ENCODE data around the gene SPINT2. TPM values are rescaled to one million over a fixed set of nuclear protein-coding genes. Genes with fewer than 3 reads are reported as not detected.
A peak's percentile ranks its signal among the peaks of the same experiment; 100 is the strongest.
"Not testable (repeated sequence)": the region's sequence is repeated elsewhere in the genome, so short reads cannot be mapped to it uniquely, and the experiment has no call there.

The SPINT2 gene
- polyA plus RNA-seq, 3 donors, result 289 to 347 (median 320) TPM

DNA sequence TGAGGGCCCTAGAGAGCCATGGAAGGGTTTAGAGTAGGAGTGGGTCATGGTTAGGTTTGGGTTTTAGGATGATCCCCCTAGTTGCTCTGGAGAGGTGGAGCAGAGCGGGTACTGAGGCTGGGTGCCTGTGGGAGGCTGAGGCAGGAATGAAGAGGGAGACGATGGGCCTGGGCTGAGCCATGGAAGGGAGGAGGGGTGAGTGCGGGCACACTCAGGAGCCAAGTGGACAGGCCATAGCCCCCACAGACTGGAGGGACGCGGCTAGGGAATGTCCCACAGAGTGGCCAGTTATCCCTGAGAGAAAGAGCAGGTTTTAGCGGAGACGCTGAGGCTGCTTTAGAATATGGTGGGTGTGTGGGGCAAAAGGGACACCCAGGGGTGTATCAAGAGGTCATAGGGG, 65.3 kb downstream of the SPINT2 start:
- no peak for DNase-seq (ENCODE audit: extremely low read depth in 1 of 11, low read depth in 9 of 11, low spot score in 4 of 11)

DNA sequence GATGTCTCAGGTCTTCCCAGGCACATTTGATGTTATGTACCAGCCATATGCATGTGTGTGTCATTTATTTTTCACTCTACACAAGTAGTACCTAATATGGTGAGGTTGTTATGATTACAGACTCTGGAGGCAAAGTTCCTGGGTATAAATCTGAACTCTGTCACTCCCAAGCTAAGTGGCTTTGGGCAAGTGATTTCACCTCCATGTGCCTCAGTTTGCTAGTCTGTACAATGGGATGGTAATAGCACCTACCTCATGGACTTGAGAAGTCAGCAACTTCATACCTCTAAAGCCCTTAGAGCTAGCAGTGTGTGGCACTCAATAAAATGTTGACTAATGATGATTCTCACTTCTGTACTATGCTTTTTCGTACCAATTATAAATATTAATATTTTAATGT, 67.4 kb downstream of the SPINT2 start:
- no peak for DNase-seq (ENCODE audit: extremely low read depth in 1 of 11, low read depth in 9 of 11, low spot score in 4 of 11)

- DNase-seq (ENCODE audit: extremely low read depth in 1 of 11, low read depth in 9 of 11, low spot score in 4 of 11), result no peak
Measured at GRCh38 chr19:38333245-38333644, 68.9 kb downstream of the SPINT2 start.

- DNase-seq (ENCODE audit: extremely low read depth in 1 of 11, low read depth in 9 of 11, low spot score in 4 of 11), result peak; percentile 70 to 91 (median 83)
Measured at GRCh38 chr19:38335949-38336637, 71.7 kb downstream of the SPINT2 start.

GRCh38 chr19:38336638-38337359, 72.4 kb downstream of the SPINT2 start:
- DNase-seq (ENCODE audit: extremely low read depth in 1 of 11, low read depth in 9 of 11, low spot score in 4 of 11), result peak; percentile 63 to 91 (median 82)

GRCh38 chr19:38337360-38337653, 72.9 kb downstream of the SPINT2 start:
- no peak for DNase-seq (ENCODE audit: extremely low read depth in 1 of 11, low read depth in 9 of 11, low spot score in 4 of 11)

DNA sequence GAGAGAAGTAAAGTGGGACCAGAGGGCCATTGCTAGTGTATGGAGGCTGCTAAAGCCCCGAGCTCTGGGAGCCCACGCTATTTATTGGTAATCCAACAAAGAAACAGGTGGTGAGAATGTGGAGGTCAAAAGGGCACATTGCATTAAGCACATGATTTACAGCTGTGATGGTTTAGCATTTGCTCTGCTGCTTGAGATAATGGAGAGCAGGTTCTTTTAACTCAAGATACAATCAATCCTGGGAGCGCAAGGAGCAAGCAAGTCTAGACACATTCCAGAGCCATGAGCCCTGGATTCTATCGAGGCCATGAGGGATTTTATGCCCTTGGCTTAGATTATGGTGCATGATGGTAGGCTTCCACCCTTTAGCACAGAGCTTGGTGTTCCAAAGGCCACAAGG, 74.6 kb downstream of the SPINT2 start:
- not testable (repeated sequence) for DNase-seq (ENCODE audit: extremely low read depth in 1 of 11, low read depth in 9 of 11, low spot score in 4 of 11)

DNA sequence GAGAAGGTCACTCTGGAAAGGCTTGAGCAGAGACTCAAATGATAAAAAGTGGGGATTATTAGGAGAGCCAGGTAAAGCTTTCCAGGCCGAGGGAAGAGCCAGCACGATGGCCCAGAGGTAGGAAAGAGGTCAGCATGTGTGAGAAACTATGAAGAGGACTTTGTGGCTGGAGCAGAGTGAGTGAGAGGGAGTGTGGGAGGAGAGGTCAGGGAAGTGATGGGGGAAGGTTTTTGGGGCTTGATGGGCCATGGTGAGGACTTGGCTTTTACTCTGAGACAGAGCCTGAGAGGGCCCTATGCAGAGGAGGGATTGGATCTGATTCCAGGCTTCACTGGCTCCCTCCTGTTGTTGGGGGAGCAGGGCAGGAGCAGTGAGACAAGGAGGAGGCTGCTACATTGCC, 76.6 kb downstream of the SPINT2 start:
- no peak for DNase-seq (ENCODE audit: extremely low read depth in 1 of 11, low read depth in 9 of 11, low spot score in 4 of 11)

Other genes starting within 250 kb of the SPINT2 start
- gene DPF1, start 40.4 kb upstream of the SPINT2 start, polyA plus RNA-seq (ENCODE audit: insufficient read length in 3 of 3), result 1 to 10 TPM; 1.2 to 1.6 (median 1.6) TPM
- gene PPP1R14A, start 8.2 kb upstream of the SPINT2 start, polyA plus RNA-seq (ENCODE audit: insufficient read length in 3 of 3), result 10 to 100 TPM in 1 of 3 donors, 1 to 10 TPM in 2; 5.8 to 10.2 (median 7.8) TPM
- gene C19orf33, start 39.7 kb downstream of the SPINT2 start, polyA plus RNA-seq (ENCODE audit: insufficient read length in 3 of 3), result 10 to 100 TPM in 1 of 3 donors, 1 to 10 TPM in 2; 4.8 to 11.3 (median 10.0) TPM
- gene YIF1B, start 51.4 kb downstream of the SPINT2 start, polyA plus RNA-seq (ENCODE audit: insufficient read length in 3 of 3), result 10 to 100 TPM; 23.0 to 39.5 (median 33.8) TPM
- gene KCNK6, start 55.3 kb downstream of the SPINT2 start, polyA plus RNA-seq (ENCODE audit: insufficient read length in 3 of 3), result 1 to 10 TPM; 3.0 to 4.0 (median 3.1) TPM
- gene CATSPERG, start 71.3 kb downstream of the SPINT2 start, polyA plus RNA-seq (ENCODE audit: insufficient read length in 3 of 3), result 10 to 100 TPM in 1 of 3 donors, 1 to 10 TPM in 2; 4.6 to 11.6 (median 5.6) TPM
- gene PSMD8, start 110.0 kb downstream of the SPINT2 start, polyA plus RNA-seq (ENCODE audit: insufficient read length in 3 of 3), result 100 to 1,000 TPM; 152 to 180 (median 155) TPM
- gene GGN, start 123.5 kb downstream of the SPINT2 start, polyA plus RNA-seq (ENCODE audit: insufficient read length in 3 of 3), result 1 to 10 TPM in 1 of 3 donors, under 1 TPM in 2; 0.40 to 1.0 (median 0.63) TPM
- 1 to 10 TPM in 1 of 3 donors, under 1 TPM in 2; 0.80 to 1.6 (median 0.90) TPM for gene SPRED3, start 124.1 kb downstream of the SPINT2 start, polyA plus RNA-seq (ENCODE audit: insufficient read length in 3 of 3)
- 10 to 100 TPM; 10.4 to 20.5 (median 15.0) TPM for gene FAM98C, start 138.5 kb downstream of the SPINT2 start, polyA plus RNA-seq (ENCODE audit: insufficient read length in 3 of 3)
- 1 to 10 TPM in 2 of 3 donors, under 1 TPM in 1; 0.79 to 1.2 (median 1.0) TPM for gene RASGRP4, start 161.6 kb downstream of the SPINT2 start, polyA plus RNA-seq (ENCODE audit: insufficient read length in 3 of 3)
- gene RYR1, start 169.1 kb downstream of the SPINT2 start, polyA plus RNA-seq (ENCODE audit: insufficient read length in 3 of 3), result 1 to 10 TPM; 4.4 to 7.1 (median 5.3) TPM